Measurements from ENCODE around the gene SEC24B. TPM values are rescaled to one million over a fixed set of nuclear protein-coding genes. Genes with fewer than 3 reads are reported as not detected.

SEC24B gene
- total RNA-seq, 2 experiments from 2014 or later = 22.8 to 22.9 TPM

DNA sequence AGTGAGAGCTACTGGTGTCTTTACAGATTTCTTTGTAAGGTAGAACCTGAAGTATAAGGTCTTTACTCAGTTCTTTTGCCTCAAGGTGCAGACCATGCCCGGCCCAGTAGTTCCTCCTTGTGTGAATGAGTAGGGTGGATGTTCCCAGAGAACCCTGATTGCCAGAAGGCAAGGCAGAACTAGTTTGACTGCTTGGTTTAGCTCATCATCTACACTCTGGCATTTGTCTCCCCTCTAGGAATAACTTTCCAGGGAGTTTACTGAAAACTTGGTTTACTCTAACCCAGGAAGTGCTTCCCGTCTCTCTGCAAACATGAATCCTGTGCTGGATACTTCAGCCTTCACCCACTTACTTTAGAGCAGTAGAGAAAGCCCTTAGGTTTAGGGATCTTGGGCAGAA is 155.5 kb downstream of the SEC24B start:
- H3K4me3 Mint-ChIP-seq = no peak overlapping the region
- H3K4me1 Mint-ChIP-seq (ENCODE audit: low read depth) = peaks cover 56% of the 10 kb centered on the region
- H3K9me3 Mint-ChIP-seq (ENCODE audit: insufficient read depth) = no peaks in the 10 kb centered on the region
- POLR2A ChIA-PET = interaction anchor here (1.6 kb wide), 1 partner anchor 28 kb away, joined by 6 read pairs; the partner anchor contains the start of gene MCUB
- no peaks in the 10 kb centered on the region for H3K27me3 Mint-ChIP-seq (ENCODE audit: low read depth)
- CTCF ChIA-PET = interaction anchor here (1.2 kb wide), 1 partner anchor 112 kb away, joined by 3 read pairs; no protein-coding TSS in a partner anchor
- peaks cover 51% of the 10 kb centered on the region for H3K36me3 Mint-ChIP-seq (ENCODE audit: low read depth)
- no peak for DNase-seq
- no peak overlapping the region for H3K27ac Mint-ChIP-seq
- ATAC-seq = no peak

DNA sequence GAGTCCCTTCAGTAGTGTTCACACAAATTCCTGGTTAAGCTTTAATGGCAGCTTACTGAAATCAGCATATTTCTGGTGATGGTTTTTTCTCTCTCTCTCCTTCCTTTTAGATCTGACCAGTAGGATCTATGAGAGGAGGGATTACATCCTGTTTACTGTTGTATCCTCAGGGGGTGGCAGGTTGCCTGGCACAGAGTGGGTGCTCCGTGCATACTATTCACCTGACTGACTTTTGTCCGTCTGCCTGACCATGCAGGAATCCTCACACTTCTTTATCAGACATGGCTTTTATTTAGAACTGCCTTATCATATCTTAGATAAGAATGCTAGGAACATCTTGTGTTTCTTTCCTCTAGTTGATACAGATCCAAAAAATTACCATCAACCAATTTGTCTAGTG is 156.0 kb downstream of the SEC24B start:
- ChIA-PET POLR2A (interaction anchor here (1.6 kb wide), 1 partner anchor 29 kb away, joined by 6 read pairs; the partner anchor contains the start of gene MCUB), CTCF (interaction anchor here (1.2 to 1.5 kb wide), 3 partner anchors 40 to 157 kb away, joined by 3 to 4 read pairs (median 3); no protein-coding TSS in a partner anchor)
- Mint-ChIP-seq H3K36me3 (ENCODE audit: low read depth) (peaks cover 47% of the 10 kb centered on the region), H3K27ac (no peak overlapping the region), H3K4me1 (ENCODE audit: low read depth) (peaks cover 51% of the 10 kb centered on the region), H3K27me3 (ENCODE audit: low read depth) (no peaks in the 10 kb centered on the region), H3K9me3 (ENCODE audit: insufficient read depth) (no peaks in the 10 kb centered on the region), H3K4me3 (no peak overlapping the region)
- DNase-seq (no peak), ATAC-seq (no peak)

Small RNA genes within 50 kb of the gene (microRNA-seq; reads per million reads assigned to microRNA genes)
- 62.0 reads per million, percentile 53 among the genes with 10 or more reads in this experiment for gene MIR576

Other genes starting within 250 kb of the SEC24B start
- not detected for gene COL25A1, start 131.2 kb upstream of the SEC24B start, total RNA-seq
- gene MCUB, start 126.4 kb downstream of the SEC24B start, total RNA-seq = 100 to 1,000 TPM; 104 to 109 TPM

Data from activated CD8-positive, alpha-beta T cell treated with anti-CD3 and anti-CD28 coated beads, Interleukin-2, amount 10 ng/mL, durations not matched to agents 7 days and 5 days (primary cell).